Measurements from ENCODE around the gene SNX13.

SNX13 gene

DNA sequence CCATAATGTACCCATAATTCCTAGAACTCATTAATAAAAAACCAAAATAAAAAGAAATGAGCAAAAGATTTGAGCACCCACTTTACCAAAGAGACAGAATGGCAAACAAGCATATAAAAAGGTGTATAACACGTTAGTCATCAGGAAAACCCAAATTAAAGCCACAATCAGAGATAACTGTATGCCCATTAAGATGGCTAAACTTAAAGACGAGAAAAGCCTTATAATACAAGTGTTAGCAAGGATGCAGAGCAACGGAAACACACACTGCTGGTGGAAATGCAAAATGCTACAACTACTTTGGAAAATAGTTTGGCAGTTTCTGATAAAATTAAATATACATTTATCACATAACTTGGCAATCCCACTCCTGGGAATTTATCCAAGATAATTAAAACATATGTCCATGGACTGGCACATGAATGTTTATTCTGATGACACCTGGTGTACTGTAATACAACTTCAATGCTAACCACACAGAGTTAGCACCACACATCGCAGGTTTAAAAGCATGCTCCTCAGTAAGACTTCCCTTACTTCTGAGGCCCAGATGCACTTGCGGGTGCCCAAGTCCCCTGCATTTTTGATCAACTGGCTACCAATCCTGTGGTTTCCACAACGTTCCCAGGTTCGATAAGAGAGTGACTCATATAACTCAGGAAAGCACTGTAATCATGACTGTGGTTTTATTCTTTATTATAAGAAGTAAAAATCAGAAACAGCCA, 158.6 kb downstream of the SNX13 start:
- H3K79me2 ChIP-seq = no peaks in the 10 kb centered on the region
- H3K27me3 ChIP-seq (ENCODE audit: control insufficient read depth, insufficient read depth, low read length) = no peaks in the 10 kb centered on the region
- H3K4me3 ChIP-seq (ENCODE audit: low read depth, low read length) = no peak overlapping the region
- H3K4me2 ChIP-seq (ENCODE audit: low read length) = no peak overlapping the region
- no peak overlapping the region for H2AFZ ChIP-seq
- TF ChIP-seq, protein P1, sequence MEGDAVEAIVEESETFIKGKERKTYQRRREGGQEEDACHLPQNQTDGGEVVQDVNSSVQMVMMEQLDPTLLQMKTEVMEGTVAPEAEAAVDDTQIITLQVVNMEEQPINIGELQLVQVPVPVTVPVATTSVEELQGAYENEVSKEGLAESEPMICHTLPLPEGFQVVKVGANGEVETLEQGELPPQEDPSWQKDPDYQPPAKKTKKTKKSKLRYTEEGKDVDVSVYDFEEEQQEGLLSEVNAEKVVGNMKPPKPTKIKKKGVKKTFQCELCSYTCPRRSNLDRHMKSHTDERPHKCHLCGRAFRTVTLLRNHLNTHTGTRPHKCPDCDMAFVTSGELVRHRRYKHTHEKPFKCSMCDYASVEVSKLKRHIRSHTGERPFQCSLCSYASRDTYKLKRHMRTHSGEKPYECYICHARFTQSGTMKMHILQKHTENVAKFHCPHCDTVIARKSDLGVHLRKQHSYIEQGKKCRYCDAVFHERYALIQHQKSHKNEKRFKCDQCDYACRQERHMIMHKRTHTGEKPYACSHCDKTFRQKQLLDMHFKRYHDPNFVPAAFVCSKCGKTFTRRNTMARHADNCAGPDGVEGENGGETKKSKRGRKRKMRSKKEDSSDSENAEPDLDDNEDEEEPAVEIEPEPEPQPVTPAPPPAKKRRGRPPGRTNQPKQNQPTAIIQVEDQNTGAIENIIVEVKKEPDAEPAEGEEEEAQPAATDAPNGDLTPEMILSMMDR (IDR thresholded peaks at IDR 0.05) = no peak
- no peaks in the 10 kb centered on the region for H3K36me3 ChIP-seq (ENCODE audit: control insufficient read depth, insufficient read depth, low read length)
- no peaks in the 10 kb centered on the region for H3K4me1 ChIP-seq
- no peak overlapping the region for H3K9ac ChIP-seq
- H3K9me3 ChIP-seq (ENCODE audit: control insufficient read depth, low read length) = no peaks in the 10 kb centered on the region
- no peak overlapping the region for H3K27ac ChIP-seq

- H3K27ac ChIP-seq = no peak overlapping the region
- H3K9me3 ChIP-seq (ENCODE audit: control insufficient read depth, low read length) = no peaks in the 10 kb centered on the region
- H3K9ac ChIP-seq = no peak overlapping the region
- H3K4me1 ChIP-seq = no peaks in the 10 kb centered on the region
- no peaks in the 10 kb centered on the region for H3K27me3 ChIP-seq (ENCODE audit: control insufficient read depth, insufficient read depth, low read length)
- H3K4me2 ChIP-seq (ENCODE audit: low read length) = no peak overlapping the region
- no peaks in the 10 kb centered on the region for H3K36me3 ChIP-seq (ENCODE audit: control insufficient read depth, insufficient read depth, low read length)
- no peak overlapping the region for H2AFZ ChIP-seq
- no peaks in the 10 kb centered on the region for H3K79me2 ChIP-seq
- H3K4me3 ChIP-seq (ENCODE audit: low read depth, low read length) = no peak overlapping the region
- TF ChIP-seq, protein P1 (IDR thresholded peaks at IDR 0.05) = no peak
Measured at GRCh38 chr7:17779381-17779780, 160.9 kb downstream of the SNX13 start.

- Histone ChIP-seq H3K4me3 (ENCODE audit: low read depth, low read length) (no peak overlapping the region), H2AFZ (no peak overlapping the region), H3K4me1 (no peaks in the 10 kb centered on the region), H3K27me3 (ENCODE audit: control insufficient read depth, insufficient read depth, low read length) (no peaks in the 10 kb centered on the region), H3K36me3 (ENCODE audit: control insufficient read depth, insufficient read depth, low read length) (no peaks in the 10 kb centered on the region), H3K4me2 (ENCODE audit: low read length) (no peak overlapping the region), H3K79me2 (no peaks in the 10 kb centered on the region), H3K9ac (no peak overlapping the region), H3K27ac (no peak overlapping the region), H3K9me3 (ENCODE audit: control insufficient read depth, low read length) (no peaks in the 10 kb centered on the region)
- TF ChIP-seq, protein P1 (IDR thresholded peaks at IDR 0.05) = no peak
Measured at GRCh38 chr7:17774716-17775288, 165.5 kb downstream of the SNX13 start.

DNA sequence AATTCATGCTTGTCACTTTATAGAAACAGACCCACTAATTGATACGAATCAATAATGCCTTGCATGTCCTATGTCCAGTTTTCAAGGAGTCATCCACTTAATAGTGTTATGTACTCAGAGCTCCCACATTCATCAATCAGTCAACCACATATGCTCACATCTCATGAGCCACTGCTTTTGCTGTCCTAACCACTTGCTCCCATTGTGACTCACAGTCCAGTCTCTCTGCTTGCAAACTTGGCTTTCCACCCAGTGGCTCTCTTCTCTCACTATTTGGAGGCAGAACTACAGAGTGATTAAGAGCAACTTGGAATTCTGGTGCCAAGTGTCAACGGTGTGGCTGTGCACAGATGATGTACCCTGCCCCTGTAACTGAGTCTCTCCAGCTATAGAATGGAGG, 166.0 kb downstream of the SNX13 start:
- Histone ChIP-seq H2AFZ (no peak overlapping the region), H3K27ac (no peak overlapping the region), H3K4me1 (no peaks in the 10 kb centered on the region), H3K4me3 (ENCODE audit: low read depth, low read length) (no peak overlapping the region), H3K4me2 (ENCODE audit: low read length) (no peak overlapping the region), H3K36me3 (ENCODE audit: control insufficient read depth, insufficient read depth, low read length) (no peaks in the 10 kb centered on the region), H3K9me3 (ENCODE audit: control insufficient read depth, low read length) (no peaks in the 10 kb centered on the region), H3K27me3 (ENCODE audit: control insufficient read depth, insufficient read depth, low read length) (no peaks in the 10 kb centered on the region), H3K79me2 (no peaks in the 10 kb centered on the region), H3K9ac (no peak overlapping the region)
- TF ChIP-seq, protein P1 (IDR thresholded peaks at IDR 0.05) = no peak

GRCh38 chr7:17773289-17773626, 167.0 kb downstream of the SNX13 start:
- Histone ChIP-seq H3K4me3 (ENCODE audit: low read depth, low read length) (no peak overlapping the region), H3K27ac (no peak overlapping the region), H3K9me3 (ENCODE audit: control insufficient read depth, low read length) (no peaks in the 10 kb centered on the region), H3K27me3 (ENCODE audit: control insufficient read depth, insufficient read depth, low read length) (no peaks in the 10 kb centered on the region), H3K9ac (no peak overlapping the region), H3K79me2 (no peaks in the 10 kb centered on the region), H3K36me3 (ENCODE audit: control insufficient read depth, insufficient read depth, low read length) (no peaks in the 10 kb centered on the region), H3K4me1 (no peaks in the 10 kb centered on the region), H3K4me2 (ENCODE audit: low read length) (no peak overlapping the region), H2AFZ (no peak overlapping the region)
- TF ChIP-seq, protein P1 (IDR thresholded peaks at IDR 0.05) = no peak

All from parathyroid adenoma (tissue), 2 donors.